SKM-1 treated with dmso at 0.1 percent for 144 hours (cell line): ENCODE results near the gene SYT1.

Experiments
- DNase-seq: peaks from one replicate; lab custom pipeline; 2025; ENCODE audit not compliant: unreplicated experiment; lab: John Stamatoyannopoulos, UW

SYT1 gene

DNA sequence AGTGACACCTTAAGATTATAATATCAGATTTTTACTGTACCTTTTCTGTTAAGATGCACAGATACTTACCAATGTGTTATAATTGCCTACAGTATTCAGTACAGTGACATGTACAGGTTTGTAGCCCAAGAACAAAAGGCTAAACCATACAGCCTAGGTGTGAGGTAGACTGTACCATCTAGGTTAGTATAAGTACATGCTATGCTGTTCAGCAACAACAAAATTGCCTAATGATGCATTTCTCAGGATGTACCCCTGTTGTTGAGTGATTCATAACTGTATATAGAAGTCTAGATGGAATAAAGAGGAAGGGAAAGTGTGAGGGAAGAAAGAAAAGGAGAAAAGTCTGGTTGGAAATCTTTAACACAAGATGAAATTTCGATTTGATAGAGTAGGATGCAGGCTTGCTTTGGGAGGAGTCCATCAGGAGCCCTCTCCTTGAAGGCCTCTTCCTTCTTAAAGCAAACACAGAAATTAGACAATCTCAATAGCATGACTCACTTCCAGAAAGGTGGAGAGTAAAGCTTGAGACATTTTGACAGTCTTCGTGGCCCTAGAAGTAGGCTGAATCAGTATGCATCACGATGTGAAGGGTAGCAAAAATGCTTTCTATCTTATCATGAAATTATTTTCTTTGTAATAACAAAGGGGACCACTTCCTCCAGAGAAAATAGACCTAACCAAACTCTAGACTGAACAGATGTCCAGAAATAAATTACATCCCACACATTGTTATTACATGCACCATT lies 191.5 kb downstream of the SYT1 start:
- no peak for DNase-seq

DNA sequence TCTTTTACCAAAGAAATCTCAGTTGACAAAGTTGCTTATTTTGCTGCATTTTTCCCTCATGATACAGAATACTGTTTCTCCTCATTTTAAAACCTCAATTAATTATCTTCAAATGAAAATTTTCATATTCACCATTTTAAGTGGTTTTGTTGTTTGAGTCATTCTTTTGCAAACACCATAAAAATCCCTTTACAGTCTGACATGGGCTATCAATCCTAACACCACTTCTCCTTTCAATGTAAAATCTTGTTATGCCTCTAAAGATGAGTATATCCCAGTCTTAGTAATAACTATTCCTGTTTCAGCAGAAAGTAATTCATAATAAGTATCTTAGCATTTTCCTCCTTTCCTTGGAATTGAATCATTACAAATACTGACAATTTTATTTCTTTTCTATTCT lies 192.2 kb downstream of the SYT1 start:
- DNase-seq: no peak

DNA sequence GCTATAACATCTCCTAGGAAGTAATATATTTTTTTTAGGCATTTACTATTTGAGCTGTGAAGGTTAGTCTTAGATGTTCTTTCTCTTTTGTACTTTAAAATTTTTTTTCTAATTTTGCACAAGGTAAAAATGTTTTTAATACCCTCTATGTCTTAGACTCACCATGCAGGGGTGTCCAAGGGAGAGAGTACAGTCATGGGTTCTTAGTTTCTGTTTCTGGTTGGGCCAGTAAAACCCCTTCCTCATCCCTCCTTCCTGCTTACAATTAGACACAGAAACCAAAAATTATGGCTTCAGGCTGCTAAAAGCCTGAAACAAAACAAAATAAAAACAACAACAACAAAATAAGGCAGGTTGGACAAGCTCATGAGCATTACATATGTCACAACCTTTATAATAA lies 193.0 kb downstream of the SYT1 start:
- no peak for DNase-seq

DNA sequence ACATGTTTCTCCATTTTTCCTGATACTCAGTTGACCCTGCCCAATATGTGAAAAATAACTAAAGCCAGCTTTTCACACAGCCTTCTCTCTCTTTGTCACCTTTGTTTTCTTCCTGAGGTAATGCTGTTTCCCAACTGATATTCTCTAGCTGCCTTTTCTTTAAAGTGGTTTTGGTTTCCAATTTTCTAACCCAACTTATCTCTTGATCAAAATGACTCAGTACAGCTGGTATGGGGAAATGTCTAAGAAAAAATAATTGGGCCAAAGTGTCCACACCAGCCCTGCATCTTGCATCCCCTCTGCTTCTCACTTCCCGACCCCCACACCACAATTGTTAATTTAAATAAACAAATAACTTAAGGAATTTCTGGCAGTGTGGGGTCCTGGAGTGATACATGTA lies 193.8 kb downstream of the SYT1 start:
- no peak for DNase-seq

DNA sequence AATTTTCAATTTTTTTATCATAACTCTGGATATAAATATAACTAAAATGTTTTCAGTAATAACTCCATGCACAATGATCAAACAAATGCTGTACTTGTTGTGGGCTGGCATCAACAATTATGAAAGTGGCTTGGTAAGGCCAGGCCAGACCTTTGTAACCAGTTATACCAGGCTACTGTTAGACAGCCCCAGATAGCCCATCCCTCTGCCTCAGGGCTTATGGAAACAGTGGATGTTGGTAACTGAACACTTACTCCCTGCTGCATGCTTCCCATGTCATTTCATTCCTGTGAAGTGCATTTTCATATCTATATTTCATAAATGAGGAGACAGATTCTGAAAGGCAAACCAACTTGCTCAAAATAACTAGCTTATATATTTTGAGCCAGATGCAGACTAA lies 195.0 kb downstream of the SYT1 start:
- DNase-seq: no peak

DNA sequence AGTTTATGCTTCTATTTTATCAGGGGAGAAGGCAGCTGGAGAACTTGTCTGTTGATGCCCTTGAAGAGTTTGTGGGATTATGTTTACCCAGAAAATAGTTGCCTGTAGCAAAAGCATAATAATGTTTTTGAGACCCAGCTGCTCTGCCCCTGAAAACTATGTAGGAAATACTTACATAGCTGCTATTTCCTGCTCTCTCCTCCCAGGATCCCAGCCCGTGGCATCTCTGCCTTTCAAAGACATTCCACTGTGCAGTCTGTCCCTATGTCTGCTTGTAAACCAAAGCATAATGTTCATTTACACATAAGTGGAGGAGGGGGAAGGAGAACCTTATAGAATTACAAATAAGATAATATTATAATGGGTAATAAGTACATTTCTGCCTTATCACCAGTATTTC lies 198.7 kb downstream of the SYT1 start:
- no peak for DNase-seq

DNA sequence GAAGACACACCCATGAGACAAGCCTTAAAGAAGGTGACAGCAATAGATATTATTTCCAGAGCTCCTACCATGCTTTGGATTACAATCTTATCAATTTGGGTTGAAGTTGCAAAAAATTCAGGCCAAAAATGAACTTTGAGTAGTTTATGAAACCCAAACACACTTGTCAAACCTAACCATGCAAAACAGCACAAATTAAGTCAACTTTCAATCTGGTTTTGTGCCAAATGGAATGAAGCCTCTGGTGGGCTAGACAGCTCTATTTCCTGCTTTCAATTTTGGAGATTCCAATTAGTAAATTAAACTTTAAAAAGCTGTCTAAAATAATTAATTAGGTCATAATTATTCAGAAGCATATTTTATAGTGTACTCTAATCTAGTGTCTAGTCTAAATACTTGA lies 203.4 kb downstream of the SYT1 start:
- no peak for DNase-seq

DNA sequence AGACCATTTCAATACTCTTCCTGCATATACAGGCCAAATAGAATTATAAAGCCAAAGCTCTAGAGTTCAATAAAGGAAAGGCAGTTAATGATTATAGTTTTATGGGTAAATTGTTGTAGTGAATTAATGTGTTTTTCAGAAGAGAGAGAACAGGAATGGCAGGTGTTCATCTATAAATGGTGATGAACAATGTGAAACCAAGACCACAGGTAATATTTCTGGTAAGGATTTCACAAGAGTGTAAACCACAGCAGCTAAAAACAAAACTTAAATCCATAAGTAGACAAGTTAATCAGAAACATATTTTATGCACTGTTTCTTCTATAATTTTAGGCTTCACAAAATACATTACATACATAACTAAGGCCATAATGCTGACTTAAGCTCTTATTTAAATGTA lies 204.4 kb downstream of the SYT1 start:
- no peak for DNase-seq

DNA sequence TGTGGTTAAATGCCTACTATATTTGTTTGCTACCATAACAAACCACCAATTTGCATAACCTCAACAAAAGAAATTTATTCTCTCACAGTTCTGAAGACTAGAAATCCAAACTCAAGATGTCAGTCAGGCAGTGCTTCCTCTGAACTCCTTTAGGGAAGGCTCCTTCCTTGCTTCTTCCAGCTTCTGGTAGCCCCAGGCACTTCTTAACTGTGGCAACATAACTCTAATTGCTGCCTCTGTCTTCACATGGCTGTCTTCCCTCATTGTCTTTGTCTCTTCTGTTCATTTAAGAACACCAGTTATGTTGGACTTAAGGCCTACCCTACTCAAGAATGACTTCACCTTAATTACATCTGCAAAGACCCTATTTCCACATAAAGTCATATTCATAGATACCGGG lies 206.9 kb downstream of the SYT1 start:
- DNase-seq: no peak

DNA sequence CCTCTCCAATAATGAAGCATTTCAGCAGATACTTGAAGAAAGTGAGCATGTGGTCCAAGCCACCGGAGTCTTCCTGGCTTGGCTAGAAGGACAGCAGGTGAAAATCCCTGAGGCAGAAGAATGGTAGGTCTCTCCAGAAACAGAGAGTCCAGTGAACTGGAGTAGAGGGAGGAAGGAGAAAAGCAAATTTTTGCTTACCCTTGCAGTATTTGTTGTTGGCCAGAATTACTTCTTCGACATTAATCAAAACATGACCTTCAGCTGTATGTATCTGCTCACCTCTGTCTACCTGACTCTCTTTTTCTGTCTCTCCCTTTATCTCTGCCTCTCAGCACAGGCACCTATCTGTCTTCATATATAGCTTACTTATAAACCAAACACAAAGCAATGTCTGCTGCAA lies 208.9 kb downstream of the SYT1 start:
- DNase-seq: no peak

DNA sequence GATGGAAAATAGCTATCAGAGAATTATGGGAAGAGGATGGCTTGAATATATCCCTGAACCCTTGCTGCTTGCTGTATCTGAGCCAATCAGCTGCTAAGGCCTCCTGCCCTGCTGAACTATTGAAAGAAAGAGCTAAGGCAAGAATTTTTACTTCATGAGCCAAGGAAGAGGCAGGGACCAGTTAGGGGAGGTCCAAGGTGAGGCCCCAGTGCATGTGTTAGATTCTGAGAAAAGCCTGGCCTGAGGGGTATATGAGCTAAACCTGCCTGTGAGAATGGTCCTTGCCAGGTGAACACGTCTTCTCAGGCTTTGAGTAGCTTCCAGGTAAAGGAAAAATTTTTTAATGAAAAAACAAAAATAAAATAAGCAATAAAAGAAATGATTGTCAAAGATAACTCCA lies 218.0 kb downstream of the SYT1 start:
- no peak for DNase-seq

DNA sequence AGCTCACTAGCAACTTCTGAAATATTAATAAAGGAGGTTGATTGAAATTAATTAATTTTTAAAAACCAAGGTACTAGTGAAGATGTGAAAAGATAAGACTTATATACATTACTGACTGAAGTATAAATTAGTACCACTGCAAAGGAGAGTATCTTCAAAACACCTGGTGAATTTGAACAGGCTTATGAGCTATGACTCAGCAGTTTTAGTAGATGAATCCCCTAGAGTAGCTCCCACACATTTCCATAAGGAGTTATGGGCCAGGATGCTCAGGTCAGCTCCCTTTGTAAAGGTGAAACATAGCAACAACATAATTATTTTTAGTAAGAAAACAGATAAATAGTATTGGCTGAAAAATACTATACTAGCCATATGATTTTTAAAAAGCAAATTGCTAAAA lies 218.6 kb downstream of the SYT1 start:
- no peak for DNase-seq

DNA sequence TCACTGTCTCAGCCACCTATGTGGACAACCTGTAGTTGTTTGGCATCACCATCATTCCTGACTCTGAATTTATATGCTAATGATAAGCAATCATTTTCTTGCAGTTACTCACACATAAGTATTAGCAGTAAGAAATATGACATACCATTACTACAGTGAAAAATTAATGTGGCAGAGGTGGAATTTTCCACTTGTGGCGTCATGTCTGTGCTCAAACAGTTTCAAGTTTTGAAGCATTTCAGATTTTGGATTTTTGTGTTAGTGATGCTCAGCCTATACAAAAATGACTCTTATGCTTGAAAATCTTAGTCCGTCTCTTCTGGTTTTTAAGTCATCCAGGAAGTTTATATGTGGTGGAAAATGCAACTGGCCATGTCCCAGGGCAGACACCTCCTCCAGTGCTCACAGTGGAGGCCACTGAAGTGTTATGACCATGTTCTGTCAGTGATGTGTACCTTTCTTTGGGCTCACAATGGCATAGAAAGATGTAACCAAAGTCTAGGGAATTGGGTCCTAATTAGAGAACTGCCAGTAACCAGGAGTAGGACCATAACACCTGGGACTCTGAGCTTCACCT lies 220.6 kb downstream of the SYT1 start:
- DNase-seq: no peak

DNA sequence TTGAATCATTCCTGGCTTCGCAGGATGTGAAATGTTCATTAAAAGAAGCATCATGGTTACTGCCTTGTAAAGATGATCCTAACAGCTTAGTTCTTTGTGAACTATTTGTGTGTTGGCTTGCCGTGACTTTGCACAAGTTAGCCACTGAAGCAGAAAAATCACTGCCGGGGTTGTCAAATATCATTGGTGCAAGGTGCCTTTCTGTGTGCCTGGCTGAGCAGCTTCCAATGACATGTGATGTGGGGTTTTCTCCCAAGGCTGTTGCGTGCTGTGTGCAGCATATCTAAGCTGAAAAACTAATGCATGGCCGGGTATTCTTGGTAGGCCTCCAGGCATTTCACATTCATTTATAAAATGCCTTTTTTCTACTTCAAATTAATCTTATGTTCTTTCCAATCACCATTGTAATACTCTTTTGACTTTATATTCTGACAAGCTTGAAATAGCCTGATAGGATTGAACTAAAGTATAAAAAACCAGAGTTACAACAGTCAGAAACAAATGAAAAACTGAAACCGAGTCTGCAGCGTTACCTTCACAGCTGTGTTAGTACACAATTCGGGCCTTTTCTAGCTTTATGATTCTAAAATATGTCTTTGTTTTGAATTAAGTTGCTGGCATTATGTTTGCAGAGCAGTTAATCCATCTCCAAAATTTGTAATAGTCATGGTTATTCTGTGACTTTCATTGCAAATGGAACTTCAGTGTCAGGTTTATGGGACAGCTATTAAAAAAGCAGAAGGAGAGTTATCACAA lies 222.1 kb downstream of the SYT1 start:
- DNase-seq: no peak

DNA sequence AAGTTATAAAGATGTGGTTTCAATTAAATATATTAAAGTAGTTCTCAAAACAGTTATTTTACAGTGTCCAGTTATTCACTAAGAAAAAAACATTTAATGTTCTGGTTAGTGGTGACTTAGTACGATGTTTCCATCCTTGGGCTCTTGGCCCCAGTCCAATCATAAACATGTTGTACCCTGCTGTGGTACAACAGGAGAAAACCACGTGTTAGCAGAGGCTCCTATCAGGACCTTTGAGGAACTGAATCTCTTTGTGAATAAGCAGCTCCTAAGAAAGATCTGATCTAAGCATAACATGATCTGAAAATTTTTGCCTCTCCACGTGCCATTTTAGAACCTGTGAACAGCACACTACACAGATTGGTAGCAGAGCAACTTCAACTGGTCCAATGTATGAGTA lies 234.0 kb downstream of the SYT1 start:
- no peak for DNase-seq

DNA sequence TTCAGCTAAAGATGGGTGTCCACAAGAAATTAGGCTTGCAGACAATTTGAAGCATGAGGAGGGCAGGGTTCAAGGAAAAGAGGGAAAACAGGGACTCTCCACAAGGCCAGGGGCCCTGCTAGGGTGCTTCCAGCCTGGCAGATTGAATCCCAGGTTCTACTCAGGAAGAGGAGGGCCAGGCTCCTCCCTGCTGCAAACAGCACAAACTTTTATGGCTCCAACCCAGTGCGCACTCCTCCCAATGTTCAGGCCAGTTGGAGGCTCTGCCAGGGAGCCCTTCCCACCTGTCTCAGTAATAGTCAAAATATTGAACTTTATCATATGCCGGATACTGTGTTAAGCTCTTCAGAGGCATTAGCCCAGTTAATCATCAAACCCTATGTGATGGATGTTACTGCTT lies 244.4 kb downstream of the SYT1 start:
- DNase-seq: no peak

DNA sequence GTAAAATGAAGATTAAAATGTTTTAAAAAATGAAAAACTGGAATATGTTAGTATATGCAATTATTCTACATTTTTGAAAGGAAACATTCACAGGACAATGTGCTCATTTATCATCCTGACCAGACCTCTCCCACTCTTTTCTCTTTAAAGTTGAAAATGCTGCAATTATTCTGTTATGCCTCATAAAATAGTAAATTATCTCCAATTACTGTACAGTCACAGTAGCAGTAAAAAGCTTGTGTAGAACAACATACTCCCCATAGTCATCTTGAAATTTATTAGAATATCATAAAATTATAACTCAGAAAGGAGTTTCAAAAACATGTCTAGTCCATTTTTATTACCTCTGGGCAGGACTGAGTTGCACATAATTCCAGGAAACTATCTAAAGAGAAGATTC lies 250.3 kb downstream of the SYT1 start:
- DNase-seq: no peak

DNA sequence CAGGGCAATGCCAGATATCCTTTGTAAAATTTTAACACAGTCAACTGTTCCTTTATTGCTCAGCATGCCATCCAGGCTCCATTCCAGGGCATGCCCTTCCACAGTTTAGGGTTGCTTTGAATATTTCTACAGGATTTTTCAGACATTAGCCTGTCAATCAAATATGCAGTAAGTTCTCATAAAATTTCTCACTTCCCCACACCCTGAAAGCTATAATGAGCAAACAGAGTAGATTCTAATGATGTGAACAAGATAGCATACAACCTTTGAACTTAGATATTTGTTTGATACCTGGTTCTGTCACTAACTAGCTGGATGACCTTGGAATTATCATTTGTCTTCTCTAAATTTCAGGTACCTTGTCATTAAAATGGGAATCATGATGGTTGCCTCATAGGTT lies 251.2 kb downstream of the SYT1 start:
- no peak for DNase-seq

DNA sequence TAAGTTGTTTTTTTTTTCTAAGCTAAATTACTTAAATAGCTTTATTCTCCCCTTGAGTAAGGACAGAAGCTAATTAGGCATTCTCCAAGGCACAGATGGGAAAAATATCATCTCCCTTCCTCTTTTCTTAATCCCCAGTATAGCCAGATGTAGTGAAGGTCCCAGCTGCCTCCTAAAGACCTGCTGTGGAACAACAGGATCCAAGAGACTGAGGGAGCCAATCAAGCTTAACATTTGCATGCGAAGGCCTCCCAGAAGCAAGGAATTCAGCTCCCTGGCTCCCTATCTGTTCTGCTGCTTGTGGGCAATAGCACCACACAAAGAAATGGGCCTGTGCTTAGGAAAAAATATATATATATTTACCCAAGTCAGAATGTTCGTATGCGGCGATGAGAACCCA lies 255.2 kb downstream of the SYT1 start:
- DNase-seq: no peak

DNA sequence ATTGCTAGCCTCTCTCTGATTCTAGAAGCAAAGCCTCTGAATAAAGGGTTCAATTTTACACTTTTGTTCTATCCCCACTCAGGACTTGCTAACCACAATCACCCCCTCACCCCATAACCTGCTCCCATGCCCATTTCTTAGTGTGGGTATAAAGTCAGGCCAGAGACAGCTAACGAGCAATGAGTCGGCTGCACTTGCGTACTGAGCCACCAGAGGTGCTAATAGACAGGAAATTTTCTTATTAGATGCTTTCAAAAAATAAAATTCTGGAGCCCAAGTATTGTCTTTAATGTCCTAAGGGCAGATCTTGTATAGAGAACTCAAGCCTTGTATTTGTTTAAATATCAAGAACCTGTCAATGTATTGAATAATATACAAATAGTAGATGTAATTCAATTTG lies 256.9 kb downstream of the SYT1 start:
- DNase-seq: no peak

DNA sequence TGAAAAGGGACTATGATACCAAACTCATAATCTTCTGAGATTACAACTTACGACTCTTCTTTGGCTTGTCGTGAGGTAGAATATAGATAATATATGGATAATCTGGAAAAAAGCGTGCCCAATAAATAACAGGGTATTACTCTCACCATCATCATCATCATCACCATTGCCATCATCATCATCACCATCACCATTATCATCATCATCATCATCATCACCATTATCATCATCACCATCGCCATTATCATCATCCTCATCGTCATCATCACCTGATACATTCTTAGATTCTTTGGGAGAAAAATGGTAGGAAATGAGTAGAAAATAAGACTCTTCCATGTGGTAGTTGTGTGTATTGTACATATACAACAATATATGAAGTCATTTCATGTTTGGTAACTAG lies 259.8 kb downstream of the SYT1 start:
- no peak for DNase-seq

DNA sequence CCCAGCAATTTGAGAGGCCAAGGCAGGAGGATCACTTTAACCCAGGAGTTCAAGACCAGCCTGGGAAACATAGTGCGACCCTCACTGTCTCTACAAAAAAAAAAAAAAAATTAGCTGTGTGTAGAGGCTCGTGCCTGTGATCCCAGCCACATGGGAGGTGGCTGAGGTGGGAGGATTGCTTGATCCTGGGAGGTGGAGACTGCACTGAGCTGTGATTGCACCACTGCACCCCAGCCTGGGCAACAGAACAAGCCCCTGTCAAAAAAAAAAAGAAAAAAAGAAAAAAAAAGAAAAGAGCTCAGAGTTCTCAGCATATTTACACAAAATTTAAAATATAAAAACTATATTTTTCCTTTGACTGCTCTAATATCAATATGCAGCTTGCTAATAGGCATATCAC lies 260.8 kb downstream of the SYT1 start:
- DNase-seq: no peak
